HL-60 (cell line): Measurements from ENCODE around the gene TSHZ3.

Experiments used
- DNase-seq, 2 experiments: peaks; one replicate each; pipeline ENCODE4 v3.0.0-alpha.2; 2010 to 2020; ENCODE audit warnings: low read depth in 1 of 2, low spot score in 1 of 2
- H3K27ac ChIP-seq: fragments of 250-450 bp; sonication (Bioruptor Pico); replicated peaks from 2 replicates; pipeline ENCODE4 v1.5.1; 2020; ENCODE audit warnings: mild to moderate bottlenecking, moderate library complexity
- H3K27me3 ChIP-seq: fragments of 250-450 bp; sonication (Bioruptor Pico); 2 replicates; pipeline ENCODE4 v1.5.1; 2021; ENCODE audit warnings: mild to moderate bottlenecking, moderate library complexity; ENCODE audit not compliant: insufficient read depth, poor library complexity, severe bottlenecking
- H3K4me3 ChIP-seq: replicated peaks from 2 replicates; pipeline ENCODE4 v1.5.1; 2011; ENCODE audit warnings: mild to moderate bottlenecking, control low read depth, low read length; ENCODE audit not compliant: insufficient read depth
- CTCF ChIP-seq: IDR thresholded peaks from one replicate; pipeline ENCODE4 v1.5.1; 2011; ENCODE audit warnings: low read length, control low read depth, inconsistent platforms; ENCODE audit not compliant: insufficient read depth
- GABPA ChIP-seq: IDR thresholded peaks from 2 replicates; pipeline ENCODE4 v1.6.1; 2012; ENCODE audit warnings: low read depth
- POLR2AphosphoS5 ChIP-seq: IDR thresholded peaks from 2 replicates; pipeline ENCODE4 v1.6.1; 2012; ENCODE audit warnings: low read depth
- REST ChIP-seq: IDR thresholded peaks from 2 replicates; pipeline ENCODE4 v1.6.1; 2012; ENCODE audit warnings: low read depth; ENCODE audit not compliant: insufficient replicate concordance
- SPI1 ChIP-seq: IDR thresholded peaks from 2 replicates; pipeline ENCODE4 v1.6.1; 2012; ENCODE audit warnings: low read depth, mild to moderate bottlenecking, borderline replicate concordance

The TSHZ3 gene

GRCh38 chr19:31332096-31332495 lies 17.1 kb downstream of the TSHZ3 start:
- TF ChIP-seq CTCF (no peak), GABPA (no peak), SPI1 (no peak), POLR2AphosphoS5 (no peak), REST (no peak)
- DNase-seq, result no peak
- no peak overlapping the region for H3K4me3 ChIP-seq
- H3K27ac ChIP-seq, result no peak overlapping the region
- H3K27me3 ChIP-seq, result no peaks in the 10 kb centered on the region

GRCh38 chr19:31331536-31331935 lies 17.7 kb downstream of the TSHZ3 start:
- no peak overlapping the region for H3K27ac ChIP-seq

GRCh38 chr19:31330761-31331160 lies 18.5 kb downstream of the TSHZ3 start:
- no peak overlapping the region for H3K4me3 ChIP-seq
- H3K27ac ChIP-seq, result no peak overlapping the region
- DNase-seq, result no peak
- no peaks in the 10 kb centered on the region for H3K27me3 ChIP-seq
- TF ChIP-seq POLR2AphosphoS5 (no peak), GABPA (no peak), SPI1 (no peak), CTCF (no peak), REST (no peak)

More at GRCh38 chr19:31331536-31331935, 17.7 kb downstream of the TSHZ3 start:
- Histone ChIP-seq H3K27me3 (no peaks in the 10 kb centered on the region), H3K4me3 (no peak overlapping the region)
- no peak for DNase-seq
- no peak for TF ChIP-seq POLR2AphosphoS5
- no peak for TF ChIP-seq SPI1
- no peak for TF ChIP-seq CTCF
- TF ChIP-seq REST, result no peak
- no peak for TF ChIP-seq GABPA
